Epithelial cell of esophagus (primary cell): ENCODE measurements around the gene MYADM.

Source experiments
- DNase-seq: peaks from one replicate; pipeline ENCODE4 v3.0.0; 2010; ENCODE audit warnings: low read depth
- H3K4me3 ChIP-seq: 2 replicates; pipeline ENCODE4 v1.5.1; 2011; ENCODE audit warnings: mild to moderate bottlenecking, low read length, control low read depth
- TF ChIP-seq, protein P1 (sequence below): IDR thresholded peaks from 2 replicates; pipeline ENCODE4 v1.5.1; 2011; ENCODE audit warnings: low read depth, mild to moderate bottlenecking, low read length, control low read depth, inconsistent platforms; ENCODE audit not compliant: insufficient read depth; ENCODE audit errors: missing control alignments

MYADM gene, protein sequence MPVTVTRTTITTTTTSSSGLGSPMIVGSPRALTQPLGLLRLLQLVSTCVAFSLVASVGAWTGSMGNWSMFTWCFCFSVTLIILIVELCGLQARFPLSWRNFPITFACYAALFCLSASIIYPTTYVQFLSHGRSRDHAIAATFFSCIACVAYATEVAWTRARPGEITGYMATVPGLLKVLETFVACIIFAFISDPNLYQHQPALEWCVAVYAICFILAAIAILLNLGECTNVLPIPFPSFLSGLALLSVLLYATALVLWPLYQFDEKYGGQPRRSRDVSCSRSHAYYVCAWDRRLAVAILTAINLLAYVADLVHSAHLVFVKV

DNA sequence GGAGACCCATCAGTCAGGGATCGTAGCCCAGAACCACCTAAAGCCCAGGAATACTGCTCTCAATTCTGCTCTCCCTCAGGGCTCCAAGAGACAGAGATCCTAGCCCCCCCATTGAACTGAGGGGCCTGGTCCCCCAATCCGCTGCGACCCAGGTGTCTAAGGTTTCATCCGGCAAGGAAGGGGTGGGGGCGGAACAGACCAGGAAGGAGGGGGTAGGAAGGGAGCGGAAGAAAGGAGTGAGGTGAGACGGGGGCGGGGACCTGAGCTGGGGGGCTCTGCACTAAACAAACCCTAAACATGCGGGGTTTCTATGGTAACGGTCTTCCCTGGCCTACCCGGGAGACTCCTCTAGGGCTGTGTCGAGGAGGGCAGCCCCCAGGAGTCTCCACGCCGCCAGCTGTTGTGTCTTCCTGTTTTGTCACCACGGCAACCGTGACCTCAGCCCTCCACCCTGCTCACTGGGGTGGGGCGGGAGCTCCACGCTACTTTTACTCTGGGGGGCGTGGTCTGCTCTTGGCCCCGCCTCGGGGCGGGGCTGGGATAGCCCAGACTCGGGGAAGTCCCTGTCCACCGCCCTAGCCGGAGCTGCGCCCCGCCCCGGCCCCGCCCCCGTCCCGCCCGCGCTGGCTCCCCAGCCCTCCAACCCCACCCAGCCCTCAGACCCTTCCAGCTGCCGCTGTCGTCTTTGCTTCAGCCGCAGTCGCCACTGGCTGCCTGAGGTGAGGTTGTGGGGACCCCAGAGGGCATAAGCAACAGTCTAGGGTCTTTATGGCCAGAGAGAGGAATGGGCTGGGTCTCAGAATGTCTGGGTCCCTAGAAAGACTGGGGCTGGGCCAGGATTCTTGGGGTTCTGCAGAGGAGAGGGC lies at the start of gene MYADM:
TSS of gene MYADM (plus strand) at position 659 of the 866 bp plus-strand sequence. CDS start 5,647 bp downstream, outside the sequence.
- peak within 1 kb of the TSS; percentile 70 for H3K4me3 ChIP-seq
- peak; percentile 96 for DNase-seq
- TF ChIP-seq, protein P1, sequence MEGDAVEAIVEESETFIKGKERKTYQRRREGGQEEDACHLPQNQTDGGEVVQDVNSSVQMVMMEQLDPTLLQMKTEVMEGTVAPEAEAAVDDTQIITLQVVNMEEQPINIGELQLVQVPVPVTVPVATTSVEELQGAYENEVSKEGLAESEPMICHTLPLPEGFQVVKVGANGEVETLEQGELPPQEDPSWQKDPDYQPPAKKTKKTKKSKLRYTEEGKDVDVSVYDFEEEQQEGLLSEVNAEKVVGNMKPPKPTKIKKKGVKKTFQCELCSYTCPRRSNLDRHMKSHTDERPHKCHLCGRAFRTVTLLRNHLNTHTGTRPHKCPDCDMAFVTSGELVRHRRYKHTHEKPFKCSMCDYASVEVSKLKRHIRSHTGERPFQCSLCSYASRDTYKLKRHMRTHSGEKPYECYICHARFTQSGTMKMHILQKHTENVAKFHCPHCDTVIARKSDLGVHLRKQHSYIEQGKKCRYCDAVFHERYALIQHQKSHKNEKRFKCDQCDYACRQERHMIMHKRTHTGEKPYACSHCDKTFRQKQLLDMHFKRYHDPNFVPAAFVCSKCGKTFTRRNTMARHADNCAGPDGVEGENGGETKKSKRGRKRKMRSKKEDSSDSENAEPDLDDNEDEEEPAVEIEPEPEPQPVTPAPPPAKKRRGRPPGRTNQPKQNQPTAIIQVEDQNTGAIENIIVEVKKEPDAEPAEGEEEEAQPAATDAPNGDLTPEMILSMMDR: no peak

DNA sequence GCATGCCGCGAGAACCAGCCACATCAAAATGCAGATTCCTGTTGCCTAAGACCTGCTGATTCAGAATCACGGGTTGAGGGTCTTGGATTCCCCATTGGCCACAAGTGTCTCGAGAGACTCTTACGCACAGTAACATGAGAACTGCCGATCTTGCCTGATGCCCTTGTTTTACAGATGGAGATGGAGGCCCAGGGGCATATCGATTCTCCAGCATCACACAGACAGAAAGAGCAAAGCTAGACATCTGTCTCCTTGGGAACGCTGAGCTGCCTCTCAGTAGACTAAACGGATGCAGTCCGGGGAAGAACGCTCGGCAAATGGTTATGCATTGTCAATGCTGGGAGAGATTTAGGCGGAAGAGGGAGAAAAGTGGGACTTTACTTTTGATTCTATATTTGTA lies 48.9 kb upstream of the MYADM start:
- no peak for DNase-seq
- no peak overlapping the region for H3K4me3 ChIP-seq
- TF ChIP-seq, protein P1: no peak

DNA sequence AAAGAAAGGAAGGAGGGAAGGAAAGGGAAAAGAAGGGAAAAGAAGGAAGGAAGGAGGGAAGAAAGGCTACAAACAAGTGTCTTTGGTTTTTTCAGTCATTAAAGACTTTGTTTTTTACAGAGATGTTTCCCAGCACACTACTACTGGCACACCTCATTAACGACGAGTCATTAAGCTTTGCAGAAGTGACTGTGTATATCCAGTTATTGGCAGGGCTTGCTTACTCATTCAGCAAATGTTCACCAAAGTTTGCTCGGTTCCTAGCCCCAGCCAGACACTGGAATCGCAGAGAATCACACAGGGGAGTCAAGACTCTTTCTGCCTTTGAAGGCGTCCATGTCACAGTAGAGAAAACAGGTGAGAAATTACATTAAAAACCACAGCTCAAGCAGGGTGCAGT lies 47.8 kb upstream of the MYADM start:
- no peak overlapping the region for H3K4me3 ChIP-seq
- TF ChIP-seq, protein P1: no peak
- DNase-seq: peak; percentile 23

DNA sequence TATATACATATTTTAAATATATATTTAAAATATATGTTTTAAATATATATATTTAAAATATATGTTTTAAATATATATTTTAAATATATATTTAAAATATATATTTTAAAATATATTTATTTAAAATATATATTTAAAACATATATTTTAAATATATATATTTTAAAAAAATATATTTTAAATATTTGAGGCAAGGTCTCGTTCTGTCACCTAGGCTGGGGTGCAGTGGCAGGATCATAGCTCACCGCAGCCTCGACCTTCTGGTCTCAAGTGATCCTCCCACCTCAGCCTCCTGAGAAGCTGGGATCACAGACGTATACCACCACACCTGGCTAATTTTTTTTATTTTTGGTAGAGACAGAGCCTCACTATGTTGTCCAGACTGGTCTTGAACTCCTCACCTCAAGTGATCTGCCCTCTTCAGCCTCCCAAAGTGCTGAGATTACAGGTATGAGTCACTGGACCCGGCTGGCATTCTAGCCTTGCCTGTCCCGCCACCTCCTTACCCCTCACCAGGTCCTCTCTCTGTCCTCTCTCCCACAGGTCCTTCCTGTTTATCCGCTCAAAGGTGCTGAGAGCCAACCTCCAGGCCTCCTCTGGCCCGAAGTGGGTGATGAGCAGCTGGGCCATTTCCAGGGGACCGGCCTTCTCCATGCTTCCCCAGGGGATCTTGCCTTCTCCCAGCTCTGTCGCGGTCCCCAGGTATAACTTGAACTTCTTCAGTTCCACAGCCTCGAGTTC lies 44.1 kb upstream of the MYADM start:
- TF ChIP-seq, protein P1: no peak
- no peak for DNase-seq
- H3K4me3 ChIP-seq: no peak overlapping the region

DNA sequence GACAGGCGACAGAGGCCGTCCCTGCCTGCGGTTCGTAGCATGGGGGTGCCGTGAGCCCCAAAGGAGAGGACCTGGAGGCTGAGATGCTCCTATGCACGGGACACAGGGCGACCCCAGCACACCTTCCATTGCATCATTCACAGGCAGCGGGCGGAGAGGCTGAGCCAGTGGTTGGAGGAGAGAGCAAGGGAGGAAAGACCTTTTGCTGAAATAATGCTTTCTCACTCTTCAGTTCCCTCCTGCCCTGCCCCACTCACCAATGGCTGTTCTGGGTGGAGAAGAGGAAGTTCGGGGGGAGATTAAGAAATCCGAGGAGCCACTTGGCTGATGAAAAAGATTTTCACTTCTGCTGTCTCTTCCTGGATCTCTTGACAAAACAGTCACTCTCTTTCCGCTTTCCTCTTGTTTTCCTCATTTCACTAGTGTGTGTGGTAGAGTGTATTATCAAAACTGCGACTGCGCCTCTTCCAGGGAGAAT lies 43.5 kb upstream of the MYADM start, which contains the start of gene NLRP12:
TSS of gene NLRP12 (minus strand) at position 181 of the 478 bp plus-strand sequence. CDS start at position 41, 140 bp downstream.
- H3K4me3 ChIP-seq: no peak within 1 kb of the TSS
- no peak for DNase-seq

DNA sequence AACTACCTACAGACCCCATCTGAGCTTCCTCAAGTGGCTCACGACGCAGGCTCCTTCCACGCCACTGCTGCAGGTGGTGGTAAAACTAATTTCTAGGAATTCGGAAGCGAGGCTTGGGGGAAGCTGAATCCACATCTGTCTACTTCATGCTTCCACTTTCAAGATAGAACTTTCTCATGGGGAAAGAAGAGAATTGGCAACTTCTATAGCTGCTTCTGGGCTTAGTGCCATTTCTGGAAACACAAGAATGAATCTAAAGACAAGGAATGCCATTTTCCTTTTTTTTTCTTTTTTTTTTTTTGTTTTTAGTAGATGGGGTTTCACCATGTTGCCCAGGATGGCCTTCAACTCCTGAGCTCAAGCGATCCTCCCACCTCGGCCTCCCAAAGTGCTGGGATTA lies 40.8 kb upstream of the MYADM start:
- no peak overlapping the region for H3K4me3 ChIP-seq
- TF ChIP-seq, protein P1: no peak
- no peak for DNase-seq

More for the DNA sequence above, 43.5 kb upstream of the MYADM start, which contains the start of gene NLRP12:
- TF ChIP-seq, protein P1: no peak
